HG02642 (cell line): Measurements from ENCODE around the gene CEP120.
A peak's percentile ranks its signal among the peaks of the same experiment; 100 is the strongest.
"Not testable (repeated sequence)": the region's sequence is repeated elsewhere in the genome, so short reads cannot be mapped to it uniquely, and the experiment has no call there.

ENCODE experiments used
- ATAC-seq: cut with Tn5 transposase; IDR thresholded peaks from one replicate; pipeline ENCODE4 v1.9.1; 2021; ENCODE audit warnings: mild to moderate bottlenecking; ENCODE audit not compliant: unreplicated experiment, poor library complexity

The CEP120 gene

DNA sequence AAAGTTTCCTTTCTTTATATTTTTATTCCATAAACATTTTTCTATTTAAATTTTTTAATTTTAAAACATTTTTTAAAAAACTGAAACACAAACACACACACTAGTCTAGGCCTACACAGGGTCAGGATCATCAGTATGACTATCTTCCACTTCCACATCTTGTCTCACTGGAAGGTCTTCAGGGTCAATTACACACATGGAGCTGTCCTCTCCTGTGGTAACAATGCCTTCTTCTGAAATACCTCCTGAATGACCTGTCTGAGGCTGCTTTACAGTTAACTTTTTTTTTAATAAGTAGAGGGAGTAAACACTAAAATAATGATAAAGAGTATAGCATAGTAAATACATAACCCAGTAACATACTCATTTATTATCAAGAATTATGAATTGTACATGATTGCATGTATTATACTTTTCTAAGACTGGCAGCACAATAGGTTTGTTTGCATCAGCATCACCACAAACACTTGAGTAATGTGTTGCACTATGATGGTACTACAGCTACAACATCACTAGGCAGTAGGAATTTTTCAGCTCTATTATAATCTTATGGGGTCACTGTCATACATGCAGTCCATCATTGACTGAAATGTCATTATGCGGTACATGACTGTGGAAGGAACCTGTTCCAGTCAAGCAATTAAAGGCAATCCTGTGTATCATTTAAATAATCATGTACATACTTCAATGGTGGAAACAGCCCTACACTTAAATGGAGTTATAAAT, 17.4 kb upstream of the CEP120 start:
- no peak for ATAC-seq

DNA sequence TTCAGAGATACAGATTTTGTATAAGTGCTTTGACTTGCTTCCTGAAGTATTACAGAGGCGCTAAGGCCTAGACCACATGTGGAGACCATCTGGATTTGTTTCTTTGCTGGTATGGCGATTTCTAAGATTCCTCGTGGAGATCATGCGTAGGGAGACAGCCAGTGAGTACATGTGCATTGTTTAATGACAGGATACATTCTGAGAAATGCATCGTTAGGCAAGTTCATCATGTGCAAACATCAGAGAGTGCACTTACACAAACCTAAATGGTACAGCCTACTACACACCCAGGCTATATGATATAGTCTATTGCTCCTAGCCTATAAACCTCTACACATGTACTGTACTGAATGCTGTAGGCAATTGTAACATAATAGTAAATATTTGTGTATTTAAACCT, 16.5 kb upstream of the CEP120 start:
- ATAC-seq, result no peak

DNA sequence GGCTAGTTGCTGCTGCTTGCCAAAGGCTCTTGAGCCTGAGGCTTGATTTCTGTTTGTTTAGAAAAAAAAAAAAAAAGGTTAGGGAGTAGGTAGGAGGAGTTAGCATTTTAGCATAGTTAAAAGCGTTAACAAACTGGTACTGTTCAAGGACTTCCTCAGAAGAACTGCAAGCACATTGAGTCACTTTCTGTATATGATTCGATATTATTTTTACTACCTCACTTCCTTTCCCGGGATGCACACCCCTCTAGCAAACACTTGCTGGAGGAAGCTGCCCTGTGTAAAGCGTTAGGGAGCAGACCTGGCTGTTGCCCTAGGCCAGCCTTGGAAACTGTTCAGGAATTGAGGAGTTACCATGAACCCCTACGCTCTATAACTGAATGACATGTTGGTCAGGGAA, 15.7 kb upstream of the CEP120 start:
- ATAC-seq, result no peak

GRCh38 chr5:123438244-123438643, 15.0 kb upstream of the CEP120 start:
- ATAC-seq, result peak; percentile 93

DNA sequence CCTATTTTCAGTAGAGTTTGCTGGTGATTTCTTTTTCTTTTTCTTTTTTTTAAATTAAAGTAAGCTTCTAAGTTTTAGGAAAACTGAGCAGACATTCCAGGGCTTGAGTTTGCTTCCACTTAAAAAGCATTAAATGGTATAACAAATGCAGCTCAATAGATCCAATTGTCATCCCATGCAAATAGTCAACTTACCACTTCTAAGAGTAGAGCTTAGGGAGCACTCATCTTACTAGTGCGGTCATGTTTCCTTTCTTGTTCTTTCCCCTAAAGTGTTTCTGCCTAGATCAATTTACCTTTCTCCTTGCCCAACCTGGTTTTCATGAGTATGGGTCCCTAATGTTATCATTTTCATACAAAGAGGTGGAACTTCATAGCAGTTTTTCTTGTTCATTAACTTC, 13.0 kb upstream of the CEP120 start:
- ATAC-seq, result no peak

DNA sequence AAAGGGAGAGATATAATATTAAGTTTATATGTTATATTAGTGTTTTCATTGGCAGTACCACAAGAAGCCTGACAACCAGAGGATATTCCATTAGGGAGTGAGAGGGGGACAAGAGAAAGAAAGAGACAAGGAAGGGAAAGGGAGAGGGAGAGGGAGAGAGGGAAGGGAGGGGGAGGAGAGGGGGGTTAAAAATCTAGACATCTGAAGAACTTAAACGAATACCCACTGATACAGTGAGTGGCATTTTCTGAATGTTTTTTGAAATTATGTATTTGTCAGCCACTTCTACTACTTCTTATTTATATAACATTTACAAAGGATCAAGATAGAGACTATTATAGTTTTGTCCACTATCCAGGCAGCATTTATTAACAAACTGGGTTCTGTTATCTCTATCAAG, 11.6 kb upstream of the CEP120 start:
- no peak for ATAC-seq

GRCh38 chr5:123433596-123433995, 10.4 kb upstream of the CEP120 start:
- ATAC-seq, result no peak

DNA sequence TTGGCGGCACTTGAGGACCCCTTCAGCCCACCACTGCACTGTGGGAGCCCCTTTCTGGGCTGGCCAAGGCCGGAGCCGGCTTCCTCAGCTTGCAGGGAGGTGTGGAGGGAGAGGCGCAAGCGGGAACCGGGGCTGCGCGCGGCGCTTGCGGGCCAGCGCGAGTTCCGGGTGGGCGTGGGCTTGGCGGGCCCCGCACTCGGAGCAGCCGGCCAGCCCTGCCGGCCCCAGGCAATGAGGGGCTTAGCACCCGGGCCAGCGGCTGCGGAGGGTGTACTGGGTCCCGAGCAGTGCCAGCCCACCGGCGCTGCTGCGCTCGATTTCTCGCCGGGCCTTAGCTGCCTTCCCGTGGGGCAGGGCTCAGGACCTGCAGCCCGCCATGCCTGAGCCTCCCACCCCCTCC, 7.2 kb upstream of the CEP120 start:
- not testable (repeated sequence) for ATAC-seq

DNA sequence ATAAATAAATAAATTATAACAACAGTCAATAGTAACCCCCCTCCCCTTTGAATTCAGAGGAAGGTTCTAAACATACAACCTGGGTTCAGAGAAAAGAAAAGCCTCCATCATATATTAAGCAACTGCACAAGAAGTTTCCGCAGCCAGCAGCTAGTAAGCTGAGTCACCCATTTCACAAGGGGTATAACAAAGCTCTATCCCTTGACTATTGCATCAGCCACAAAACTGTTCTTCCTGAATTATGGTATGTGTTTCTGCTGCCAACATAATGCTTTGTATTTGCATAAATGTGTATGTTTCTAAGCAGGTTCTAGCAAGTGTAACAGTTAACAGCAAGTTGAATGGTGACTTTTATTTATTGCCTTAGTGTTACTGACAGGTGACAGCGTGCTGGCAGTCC, 6.8 kb upstream of the CEP120 start:
- ATAC-seq, result no peak

DNA sequence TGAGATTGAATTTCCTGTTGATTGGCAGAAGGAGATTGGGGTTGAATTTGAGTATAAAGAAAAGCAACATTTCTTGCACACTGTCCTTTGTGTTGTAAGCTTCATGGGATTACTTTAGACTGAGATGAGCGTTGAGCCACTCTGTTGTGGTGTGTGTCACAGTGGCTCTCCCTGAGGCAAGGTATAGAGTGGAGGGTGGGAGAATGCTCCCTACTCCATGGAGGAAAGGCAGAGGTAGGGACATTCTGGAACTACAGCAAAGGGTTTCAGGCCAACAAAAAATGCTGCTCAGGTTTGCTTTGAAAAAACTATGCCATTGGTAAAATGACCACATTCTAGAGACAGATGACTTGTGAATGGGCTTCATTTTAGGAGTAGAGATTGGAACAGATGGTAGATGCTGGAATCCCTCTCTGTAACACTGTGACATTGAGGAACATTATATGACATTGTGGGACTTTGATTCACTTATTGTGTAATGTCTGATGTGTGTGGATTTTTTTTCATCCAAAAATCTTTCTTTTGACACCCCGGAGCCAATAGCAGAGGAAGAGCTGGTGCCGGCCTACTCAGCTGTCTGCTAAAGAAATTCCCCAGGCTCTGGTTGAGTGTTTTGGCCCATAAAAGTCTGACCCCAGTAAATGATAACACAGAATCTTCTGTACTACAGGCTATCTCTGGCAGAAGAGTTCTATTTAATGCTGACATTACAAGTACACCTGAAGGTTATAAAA, 6.2 kb upstream of the CEP120 start:
- ATAC-seq, result no peak

DNA sequence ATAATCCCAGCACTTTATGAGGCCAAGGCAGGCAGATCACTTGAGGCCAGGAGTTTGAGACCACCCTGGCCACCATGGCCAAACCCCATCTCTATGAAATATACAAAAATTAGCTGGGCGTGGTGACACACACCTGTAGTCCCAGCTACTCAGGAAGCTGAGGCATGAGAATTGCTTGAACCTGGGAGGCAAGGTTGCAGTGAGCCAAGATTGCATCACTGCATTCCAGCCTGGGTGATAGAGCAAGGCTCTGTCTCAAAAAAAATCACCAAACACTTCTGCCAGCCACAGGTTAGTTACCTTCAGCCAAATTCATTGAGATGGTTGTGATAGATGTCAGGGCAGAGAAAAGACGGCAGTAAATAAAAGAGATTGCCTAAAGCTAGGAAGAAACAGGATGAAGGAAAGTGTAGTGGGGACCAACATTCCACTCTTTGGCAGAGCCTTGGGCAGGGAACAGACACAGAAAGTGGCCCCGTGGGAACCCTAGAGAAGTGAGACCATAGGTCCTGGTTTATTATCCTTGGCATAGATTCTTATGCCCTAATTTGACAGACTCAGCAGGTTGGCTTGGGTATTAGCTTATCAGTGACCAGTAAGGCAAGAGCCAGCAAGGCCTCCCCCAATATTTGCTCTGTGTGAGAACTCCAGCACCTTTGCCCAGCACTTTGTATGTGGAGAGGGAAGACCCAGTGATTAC, 5.5 kb upstream of the CEP120 start:
- no peak for ATAC-seq

- no peak for ATAC-seq
Observed at GRCh38 chr5:123427281-123427680, 4.1 kb upstream of the CEP120 start.

- no peak for ATAC-seq
Observed at GRCh38 chr5:123425431-123425830, 2.2 kb upstream of the CEP120 start.

DNA sequence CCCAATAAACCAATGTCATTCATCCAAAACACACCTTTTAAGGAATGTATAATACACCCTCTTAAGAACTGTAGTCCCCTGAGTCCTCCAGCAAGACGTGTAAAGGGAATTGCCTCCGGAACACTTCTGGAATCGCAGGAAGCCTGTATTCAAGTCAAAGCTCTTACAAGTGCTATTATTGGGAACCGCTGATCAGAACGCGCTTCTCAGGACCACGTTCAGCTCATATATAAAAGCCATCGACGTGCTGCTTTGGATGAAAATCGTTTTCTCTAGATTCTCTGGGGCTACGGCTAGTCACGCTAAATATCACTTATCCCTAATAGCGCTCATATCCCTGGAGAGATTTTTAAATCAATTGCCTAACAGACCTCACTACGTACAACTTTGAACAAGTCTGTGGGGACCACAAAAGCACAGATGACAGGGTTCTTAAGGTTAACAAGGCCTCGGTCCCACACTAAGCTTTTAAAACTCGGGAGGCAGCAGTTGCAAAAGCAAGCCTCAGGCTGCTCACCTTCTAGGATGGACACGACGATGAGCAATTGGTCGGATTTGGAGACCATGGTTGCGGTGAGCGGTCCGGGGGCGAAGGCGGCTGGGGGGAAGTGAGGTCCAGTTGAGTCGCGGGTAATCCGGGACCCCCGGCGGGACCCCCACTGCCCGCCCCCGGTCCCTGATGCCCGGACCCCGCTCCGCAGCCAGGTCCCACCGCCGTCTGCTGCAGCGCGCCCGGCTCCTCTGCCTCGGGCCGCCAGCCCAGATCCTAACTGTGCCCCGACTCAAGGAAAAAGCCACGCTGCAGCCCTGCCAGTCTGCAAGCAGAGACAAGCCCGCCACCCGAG, 548 bp downstream of the CEP120 start:
- peak; percentile 23 for ATAC-seq

DNA sequence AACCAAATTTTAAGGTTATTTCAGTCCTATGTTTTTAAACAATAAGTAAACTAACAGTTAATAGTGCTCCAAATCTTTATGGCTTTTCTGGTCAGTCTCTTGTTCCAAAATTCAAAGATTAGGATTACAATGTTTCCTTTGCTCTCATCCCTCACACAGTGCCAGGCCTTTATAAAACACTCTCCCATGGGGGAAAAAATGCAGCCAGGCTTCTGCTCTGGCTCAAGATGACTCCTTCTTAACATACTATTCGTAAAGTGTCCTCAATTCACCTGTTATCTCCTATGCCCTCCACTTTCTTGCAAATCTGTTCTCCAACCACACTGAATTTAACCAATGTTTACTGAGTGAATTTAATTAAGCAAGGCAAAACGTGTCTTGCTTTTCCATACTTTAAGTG, 1.4 kb downstream of the CEP120 start:
- no peak for ATAC-seq

DNA sequence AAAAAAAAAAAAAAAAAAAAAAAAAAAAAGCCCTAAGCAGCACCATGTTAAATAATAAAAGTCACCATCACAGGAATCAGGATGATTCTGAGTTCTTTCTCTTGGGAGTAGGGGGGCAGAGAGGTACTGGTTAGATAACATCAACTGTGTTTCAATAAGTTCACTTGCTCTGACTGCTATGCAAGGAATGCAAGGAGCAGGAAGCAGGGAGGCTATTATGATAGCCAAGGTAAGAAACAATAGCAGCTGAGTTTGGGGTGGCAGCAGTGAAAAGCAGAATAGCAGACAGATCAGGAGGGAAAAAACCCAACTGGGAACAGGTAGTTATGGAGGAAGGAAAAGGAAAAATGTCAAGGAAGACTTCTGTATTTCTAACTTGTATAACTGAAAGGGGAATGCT, 8.2 kb downstream of the CEP120 start:
- no peak for ATAC-seq

- ATAC-seq, result no peak
Observed at GRCh38 chr5:123412206-123412605, 11.0 kb downstream of the CEP120 start.

GRCh38 chr5:123401999-123402398, 21.2 kb downstream of the CEP120 start:
- not testable (repeated sequence) for ATAC-seq

DNA sequence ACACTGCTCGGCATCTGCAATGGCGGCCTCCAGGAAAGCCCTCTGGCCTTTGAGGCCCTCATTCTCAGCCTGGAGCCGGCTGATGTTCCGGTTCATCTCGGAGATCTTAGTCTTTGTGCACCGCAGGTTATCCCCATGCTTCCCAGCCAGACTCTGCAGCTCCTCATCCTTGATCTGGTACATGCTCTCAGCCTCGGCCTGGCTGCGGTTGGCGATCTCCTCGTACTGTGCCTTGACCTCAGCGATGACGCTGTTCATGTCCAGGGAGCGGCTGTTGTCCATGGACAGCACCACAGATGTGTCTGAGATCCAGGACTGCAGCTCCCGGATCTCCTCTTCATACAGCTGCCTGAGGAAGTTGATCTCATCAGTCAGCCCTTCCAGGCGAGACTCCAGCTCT, 21.9 kb downstream of the CEP120 start:
- ATAC-seq, result no peak

- not testable (repeated sequence) for ATAC-seq
Observed at GRCh38 chr5:123400870-123401291, 22.3 kb downstream of the CEP120 start.
